ENCODE results near the gene PCDHA1.

- TF ChIP-seq EZH2phosphoT487 (IDR thresholded peaks at IDR 0.05; ENCODE audit: low read depth) (no peak), CTCF (IDR thresholded peaks at IDR 0.05; ENCODE audit: low read depth, low read length) (no peak)
Measured at GRCh38 chr5:140973550-140973949, 187.6 kb downstream of the PCDHA1 start.

Measured in OCI-LY3 (cell line).